Muscle of leg (tissue), 11 donors: ENCODE data around the gene RAMACL. TPM values are rescaled to one million over a fixed set of nuclear protein-coding genes. Genes with fewer than 3 reads are reported as not detected.
A peak's percentile ranks its signal among the peaks of the same experiment; 100 is the strongest.

ENCODE experiments used
- DNase-seq: peaks from one replicate; pipeline ENCODE4 v3.0.0; 2013
- H3K27ac ChIP-seq: one replicate; pipeline ENCODE4 v1.5.1; 2013; ENCODE audit warnings: mild to moderate bottlenecking, low read length, control low read depth
- H3K27me3 ChIP-seq: one replicate; pipeline ENCODE4 v1.6.1; 2013; ENCODE audit warnings: low read length; ENCODE audit not compliant: control insufficient read depth, insufficient read depth
- H3K36me3 ChIP-seq: one replicate; pipeline ENCODE4 v1.6.1; 2013; ENCODE audit warnings: low read length; ENCODE audit not compliant: control insufficient read depth, insufficient read depth
- H3K4me1 ChIP-seq: one replicate; pipeline ENCODE4 v1.6.1; 2013; ENCODE audit warnings: low read length; ENCODE audit not compliant: control insufficient read depth, insufficient read depth
- H3K4me3 ChIP-seq: one replicate; pipeline ENCODE4 v1.5.1; 2013; ENCODE audit warnings: low read length, control low read depth
- H3K9me3 ChIP-seq: replicated peaks from 2 replicates; pipeline ENCODE4 v1.6.1; 2013; ENCODE audit warnings: low read depth, low read length; ENCODE audit not compliant: control insufficient read depth
- WGBS: methylation state at CpG from one replicate; pipeline ENCODE4 v1.1.5; 2013; ENCODE audit warnings: missing lambda C conversion rate; ENCODE audit not compliant: insufficient coverage; 5-methylcytosine and 5-hydroxymethylcytosine counted together
- polyA plus RNA-seq, 8 donors: library from polyadenylated mRNA; unstranded; fragments of 120-200 nt; gene quantifications; one replicate each; pipeline versions ENCODE4 v1.2.1 to v1.2.3, GENCODE V29; 2013; ENCODE audit warnings: inconsistent platforms in 1 of 8, low replicate concordance in 1 of 8; ENCODE audit not compliant: insufficient read length in 8 of 8, insufficient read depth in 1 of 8
- total RNA-seq: library from RNA; stranded (reverse); fragments of 120-200 nt; gene quantifications from one replicate; pipeline ENCODE4 v1.2.4, GENCODE V29; 2013

Gene RAMACL
- total and polyA plus RNA-seq, 9 donors: 0.11 to 0.71 (median 0.15) TPM; not detected in 3

DNA sequence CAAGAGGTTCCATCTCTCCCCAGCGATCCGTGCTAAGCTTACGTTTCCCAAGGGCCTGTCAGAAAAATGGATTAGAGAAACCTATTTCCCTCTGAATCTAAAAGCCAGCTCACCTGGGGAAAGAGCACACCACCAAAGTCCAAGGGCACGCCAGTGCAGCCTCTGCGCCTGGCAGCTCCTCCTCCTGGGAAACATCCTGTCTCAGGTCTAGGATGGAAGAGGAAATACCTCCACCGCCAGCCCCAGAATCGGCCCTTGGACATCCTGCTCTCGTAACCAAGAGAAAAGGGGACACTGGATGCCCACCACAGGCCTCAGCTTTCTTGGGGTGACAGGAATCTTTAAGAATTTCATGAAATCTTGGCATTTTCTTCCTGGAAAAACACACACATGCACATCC lies 18.7 kb downstream of the RAMACL start:
- no peaks in the 10 kb centered on the region for H3K36me3 ChIP-seq
- WGBS: 100% methylated on average over 2 of the region's 8 CpGs
- H3K9me3 ChIP-seq: no peaks in the 10 kb centered on the region
- H3K4me1 ChIP-seq: peaks cover 48% of the 10 kb centered on the region
- H3K4me3 ChIP-seq: no peak overlapping the region
- H3K27me3 ChIP-seq: no peaks in the 10 kb centered on the region
- H3K27ac ChIP-seq: no peak overlapping the region
- DNase-seq: no peak

GRCh38 chr6:166567107-166567506 lies 19.4 kb downstream of the RAMACL start:
- 67% methylated on average over 3 of the region's 8 CpGs for WGBS
- DNase-seq: no peak
- peak overlapping the region; percentile 66 for H3K27ac ChIP-seq

DNA sequence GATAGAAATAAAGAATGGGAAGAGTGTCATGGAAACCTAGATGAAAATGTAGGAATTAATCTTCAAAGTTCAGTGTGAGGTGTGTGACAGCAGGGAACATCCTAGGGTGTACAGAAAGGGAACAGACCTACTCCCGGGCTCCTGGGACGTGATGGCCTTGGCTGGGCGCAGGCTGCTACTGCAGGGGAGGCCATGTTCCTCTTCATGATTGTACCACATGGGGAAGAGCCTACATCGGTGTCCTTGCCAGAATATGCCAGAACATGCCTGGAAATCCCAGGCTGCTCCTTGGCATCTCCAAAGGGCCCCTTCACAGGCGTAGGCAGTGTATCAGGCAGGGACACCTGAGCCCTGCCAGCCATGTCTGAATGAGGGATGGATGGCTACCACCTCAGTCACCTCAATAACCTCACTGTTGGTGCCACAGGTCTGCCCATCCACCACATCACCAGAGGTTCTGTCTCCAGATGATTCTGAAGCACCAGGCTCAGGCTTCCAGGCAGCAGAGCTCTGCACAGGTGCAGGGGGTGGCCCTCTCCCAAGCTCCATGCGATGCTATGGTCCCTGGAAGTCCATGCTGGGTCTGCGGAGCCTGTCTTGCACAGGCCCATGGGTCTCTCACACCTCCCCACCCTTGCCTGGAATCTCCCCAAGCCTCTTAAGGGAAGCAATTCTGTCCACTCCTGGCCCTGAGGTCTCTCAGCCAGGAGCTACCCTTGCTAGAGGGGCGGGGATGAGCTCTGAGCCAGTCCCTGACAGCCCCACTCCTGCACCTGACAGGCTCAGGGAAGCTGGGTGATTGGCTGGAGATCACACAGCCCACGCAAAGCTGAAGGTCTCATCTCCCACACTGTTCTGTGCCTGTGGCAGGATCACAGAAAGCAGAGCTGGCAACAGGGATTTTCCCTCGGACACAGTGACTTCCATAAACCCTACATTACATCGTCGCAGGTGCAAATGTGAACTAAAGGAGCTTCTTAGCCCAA lies 20.2 kb downstream of the RAMACL start:
- H3K9me3 ChIP-seq: no peaks in the 10 kb centered on the region
- no peaks in the 10 kb centered on the region for H3K36me3 ChIP-seq
- H3K4me1 ChIP-seq: peaks cover 56% of the 10 kb centered on the region
- H3K4me3 ChIP-seq: no peak overlapping the region
- no peak for DNase-seq
- 83% methylated on average over 10 of the region's 12 CpGs for WGBS
- no peaks in the 10 kb centered on the region for H3K27me3 ChIP-seq
- H3K27ac ChIP-seq: peak overlapping the region; percentile 66

More at GRCh38 chr6:166567107-166567506, 19.4 kb downstream of the RAMACL start:
- Histone ChIP-seq H3K4me1 (peaks cover 48% of the 10 kb centered on the region), H3K4me3 (no peak overlapping the region), H3K9me3 (no peaks in the 10 kb centered on the region), H3K36me3 (no peaks in the 10 kb centered on the region), H3K27me3 (no peaks in the 10 kb centered on the region)

- H3K9me3 ChIP-seq: no peaks in the 10 kb centered on the region
- H3K4me3 ChIP-seq: no peak overlapping the region
- DNase-seq: peak; percentile 88
- no peaks in the 10 kb centered on the region for H3K27me3 ChIP-seq
- H3K4me1 ChIP-seq: peaks cover 60% of the 10 kb centered on the region
- 53% methylated on average over 19 of the region's 24 CpGs for WGBS
- H3K27ac ChIP-seq: peak overlapping the region; percentile 73
- no peaks in the 10 kb centered on the region for H3K36me3 ChIP-seq
Measured at GRCh38 chr6:166565084-166565967, 21.2 kb downstream of the RAMACL start.

DNA sequence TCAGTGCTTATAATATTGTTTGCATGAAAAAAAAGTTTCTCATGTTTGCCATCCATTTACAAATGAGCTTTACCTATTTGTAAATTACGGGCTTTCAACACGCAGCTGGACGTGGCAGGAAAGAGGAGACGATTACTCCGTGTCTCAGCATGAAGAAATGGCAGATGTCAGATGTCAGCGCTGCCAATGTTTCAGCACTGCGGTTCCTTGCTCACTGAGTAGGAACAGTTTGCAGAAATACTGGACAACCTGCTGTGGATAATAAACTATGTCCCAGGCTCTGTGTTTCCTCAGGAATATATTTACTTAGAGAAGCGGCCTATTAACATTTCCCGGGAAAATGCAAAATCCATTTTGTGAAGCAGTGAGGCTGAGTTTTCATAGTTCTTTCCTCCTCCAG lies 22.7 kb downstream of the RAMACL start:
- Histone ChIP-seq H3K27ac (peak overlapping the region; percentile 73), H3K27me3 (no peaks in the 10 kb centered on the region), H3K36me3 (no peaks in the 10 kb centered on the region), H3K4me1 (peaks cover 60% of the 10 kb centered on the region), H3K9me3 (peaks cover 6% of the 10 kb centered on the region), H3K4me3 (no peak overlapping the region)
- no peak for DNase-seq
- WGBS: 81% methylated on average over 7 of the region's 9 CpGs

GRCh38 chr6:166563200-166563599 lies 23.3 kb downstream of the RAMACL start:
- WGBS: 76% methylated on average over 14 of the region's 16 CpGs
- H3K4me1 ChIP-seq: peaks cover 65% of the 10 kb centered on the region
- H3K36me3 ChIP-seq: no peaks in the 10 kb centered on the region
- DNase-seq: no peak
- H3K9me3 ChIP-seq: peaks cover 6% of the 10 kb centered on the region
- no peak overlapping the region for H3K4me3 ChIP-seq
- peak overlapping the region; percentile 33 for H3K27ac ChIP-seq
- H3K27me3 ChIP-seq: no peaks in the 10 kb centered on the region

GRCh38 chr6:166562726-166563125 lies 23.8 kb downstream of the RAMACL start:
- Histone ChIP-seq H3K36me3 (no peaks in the 10 kb centered on the region), H3K4me3 (no peak overlapping the region), H3K9me3 (peaks cover 6% of the 10 kb centered on the region), H3K27me3 (no peaks in the 10 kb centered on the region), H3K4me1 (peaks cover 68% of the 10 kb centered on the region), H3K27ac (no peak overlapping the region)
- WGBS: 98% methylated on average over 9 of the region's 9 CpGs
- DNase-seq: no peak

DNA sequence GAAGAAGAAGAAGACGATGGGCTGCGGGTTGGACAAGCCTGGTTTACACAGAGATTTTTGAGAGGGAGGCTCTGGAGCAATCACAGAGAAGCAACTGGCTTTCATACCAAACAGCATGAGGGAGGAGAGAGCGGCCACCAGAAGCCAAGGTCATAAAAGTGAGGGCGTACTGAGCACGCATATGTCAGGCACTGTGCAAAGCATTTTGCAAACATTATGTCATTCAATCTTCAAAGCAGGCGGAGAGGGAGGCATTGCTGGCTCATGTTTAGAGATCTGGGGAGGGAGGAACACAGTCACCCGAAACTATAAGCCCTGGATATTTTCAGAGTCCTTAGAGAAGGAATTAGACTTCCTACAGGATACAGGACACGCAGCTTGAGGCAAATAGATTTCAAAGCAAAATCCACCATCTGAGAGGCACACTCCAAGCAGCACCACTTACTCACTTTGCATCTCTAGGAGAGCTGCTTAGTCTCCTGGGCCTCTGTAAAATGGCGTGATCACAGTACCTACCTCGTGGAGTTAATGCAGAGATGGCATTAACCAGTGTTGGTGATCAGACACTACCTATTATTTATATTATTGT lies 24.6 kb downstream of the RAMACL start:
- H3K9me3 ChIP-seq: peaks cover 6% of the 10 kb centered on the region
- DNase-seq: peak; percentile 82
- no peaks in the 10 kb centered on the region for H3K36me3 ChIP-seq
- H3K27me3 ChIP-seq: no peaks in the 10 kb centered on the region
- H3K4me3 ChIP-seq: no peak overlapping the region
- H3K4me1 ChIP-seq: peaks cover 70% of the 10 kb centered on the region
- 35% methylated on average over 2 of the region's 10 CpGs for WGBS
- H3K27ac ChIP-seq: peak overlapping the region; percentile 85

GRCh38 chr6:166560222-166560621 lies 26.3 kb downstream of the RAMACL start:
- Histone ChIP-seq H3K27ac (no peak overlapping the region), H3K4me1 (peaks cover 69% of the 10 kb centered on the region), H3K9me3 (peaks cover 6% of the 10 kb centered on the region), H3K36me3 (no peaks in the 10 kb centered on the region), H3K27me3 (no peaks in the 10 kb centered on the region), H3K4me3 (no peak overlapping the region)
- DNase-seq: no peak
- no CpG with 5 or more reads among the region's 3 CpGs for WGBS
